ENCODE measurements around the gene PANK1. TPM values are rescaled to one million over a fixed set of nuclear protein-coding genes. Genes with fewer than 3 reads are reported as not detected.

The PANK1 gene
- polyA plus RNA-seq, 2 of the 4 experiments (the other 2 are of a cell fraction), result 6.7 to 9.0 TPM

DNA sequence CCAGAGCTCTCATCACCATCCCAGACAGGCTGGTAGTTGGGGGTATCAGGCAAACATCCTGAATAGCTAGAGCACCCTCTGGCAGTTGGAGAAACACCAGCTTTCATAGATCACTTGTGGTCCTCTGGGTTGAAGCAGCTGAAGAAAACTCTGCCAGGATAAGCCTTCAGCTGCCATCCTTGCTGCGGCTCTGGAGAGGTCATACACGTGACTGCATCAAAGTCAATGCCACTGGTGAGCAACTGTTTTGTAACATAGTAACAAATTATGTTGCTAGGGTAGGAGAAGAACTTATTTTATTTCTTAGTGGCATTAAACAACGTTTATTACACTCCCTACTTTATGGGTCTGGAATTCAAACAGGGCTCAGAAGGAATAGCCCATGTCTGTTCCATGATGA is 19.2 kb upstream of the PANK1 start:
- no peak for DNase-seq (ENCODE audit: low read depth in 1 of 2, low spot score in 1 of 2)
- Histone ChIP-seq H3K27ac (no peak overlapping the region), H3K4me2 (no peak overlapping the region), H3K9me3 (no peaks in the 10 kb centered on the region), H3K4me1 (no peaks in the 10 kb centered on the region), H3K4me3 (no peak overlapping the region)
- FAIRE-seq, result no peak
- WGBS (ENCODE audit: missing lambda C conversion rate), result 14% methylated on average over 3 of the region's 3 CpGs
- TF ChIP-seq HOXB13 (CRISPR knock-in tag; IDR thresholded peaks at IDR 0.05; ENCODE audit: low read depth) (no peak), MYC (IDR thresholded peaks at IDR 0.05; ENCODE audit: borderline replicate concordance, low read length) (no peak), HEYL (CRISPR knock-in tag; IDR thresholded peaks at IDR 0.05) (no peak), SREBF2 (IDR thresholded peaks at IDR 0.05) (no peak)
- CTCF ChIA-PET, result interaction anchor here (1.6 kb wide), 1 partner anchor 13 kb away, joined by 3 read pairs; no protein-coding TSS in a partner anchor
- POLR2A ChIA-PET, result interaction anchor here (1.2 kb wide), 1 partner anchor 37 kb away, joined by 3 read pairs; the partner anchor contains the start of gene KIF20B
- ATAC-seq, result no peak

DNA sequence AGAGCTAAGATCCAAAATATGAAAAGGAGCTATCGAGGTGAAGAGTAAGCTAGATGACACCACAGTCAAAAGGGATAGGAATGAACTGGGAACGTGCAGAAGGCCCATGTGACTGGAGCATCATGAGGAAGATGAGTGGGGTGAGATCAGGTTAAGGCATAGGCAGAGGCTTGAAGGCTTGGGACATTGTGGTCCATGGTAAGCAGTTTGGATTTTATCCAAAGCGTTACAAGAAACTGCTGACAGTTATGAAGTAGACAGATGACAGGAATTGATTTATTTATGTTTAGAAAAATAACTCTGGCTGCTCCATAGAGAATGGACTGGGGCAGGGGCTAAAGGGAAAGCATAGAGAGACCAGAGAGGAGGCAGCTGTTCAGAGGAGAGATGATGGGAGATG is 18.1 kb upstream of the PANK1 start:
- Histone ChIP-seq H3K27ac (no peak overlapping the region), H3K4me2 (no peak overlapping the region), H3K4me1 (no peaks in the 10 kb centered on the region), H3K4me3 (no peak overlapping the region), H3K9me3 (no peaks in the 10 kb centered on the region)
- ChIA-PET CTCF (no interaction called here), POLR2A (interaction anchor here (1.1 to 1.2 kb wide), 2 partner anchors 19 to 38 kb away, joined by 3 read pairs; partner anchors contain the start of gene KIF20B)
- 64% methylated on average over 3 of the region's 3 CpGs for WGBS (ENCODE audit: missing lambda C conversion rate)
- no peak for TF ChIP-seq MYC (IDR thresholded peaks at IDR 0.05; ENCODE audit: borderline replicate concordance, low read length)
- FAIRE-seq, result no peak
- DNase-seq (ENCODE audit: low read depth in 1 of 2, low spot score in 1 of 2), result no peak
- ATAC-seq, result no peak

DNA sequence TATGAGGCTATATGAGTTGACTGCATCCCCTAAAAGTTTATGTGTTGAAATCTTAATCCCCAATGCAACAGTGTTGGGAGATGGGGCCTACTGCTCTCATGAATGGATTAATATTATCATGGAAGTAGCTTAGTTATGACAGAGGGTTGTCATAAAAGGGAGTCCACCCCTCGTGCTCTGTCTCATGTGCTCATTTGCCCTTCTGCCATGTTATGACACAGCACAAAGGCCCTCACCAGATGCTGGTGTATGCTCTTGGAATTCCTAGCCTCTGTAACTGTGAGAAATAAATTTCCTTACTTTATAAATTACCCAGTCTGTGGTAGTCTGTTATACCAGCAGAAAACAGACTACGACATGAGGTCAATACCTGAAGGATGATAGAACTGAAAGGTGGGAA is 17.6 kb upstream of the PANK1 start:
- TF ChIP-seq, protein P1, sequence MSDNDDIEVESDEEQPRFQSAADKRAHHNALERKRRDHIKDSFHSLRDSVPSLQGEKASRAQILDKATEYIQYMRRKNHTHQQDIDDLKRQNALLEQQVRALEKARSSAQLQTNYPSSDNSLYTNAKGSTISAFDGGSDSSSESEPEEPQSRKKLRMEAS (IDR thresholded peaks at IDR 0.05), result no peak
- TF ChIP-seq SMC3 (IDR thresholded peaks at IDR 0.05) (no peak), POLR2A (IDR thresholded peaks at IDR 0.05; ENCODE audit: low read length) (no peak), ZC3H11A (IDR thresholded peaks at IDR 0.05) (no peak), RCOR1 (IDR thresholded peaks at IDR 0.05; ENCODE audit: low read depth, low read length) (no peak), SREBF2 (IDR thresholded peaks at IDR 0.05) (no peak), HOXB13 (CRISPR knock-in tag; IDR thresholded peaks at IDR 0.05; ENCODE audit: low read depth) (no peak), JUNB (IDR thresholded peaks at IDR 0.05) (no peak), MAZ (IDR thresholded peaks at IDR 0.05; ENCODE audit: borderline replicate concordance, low read depth, low read length) (no peak), ZFP36 (IDR thresholded peaks at IDR 0.05; ENCODE audit: borderline replicate concordance, partially characterized antibody) (no peak)
- TF ChIP-seq, protein P2, sequence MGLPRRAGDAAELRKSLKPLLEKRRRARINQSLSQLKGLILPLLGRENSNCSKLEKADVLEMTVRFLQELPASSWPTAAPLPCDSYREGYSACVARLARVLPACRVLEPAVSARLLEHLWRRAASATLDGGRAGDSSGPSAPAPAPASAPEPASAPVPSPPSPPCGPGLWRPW (IDR thresholded peaks at IDR 0.05), result no peak
- FAIRE-seq (no peak), ATAC-seq (no peak), DNase-seq (ENCODE audit: low read depth in 1 of 2, low spot score in 1 of 2) (no peak)
- Histone ChIP-seq H3K4me2 (no peak overlapping the region), H3K27ac (no peak overlapping the region), H3K4me3 (no peak overlapping the region), H3K9me3 (no peaks in the 10 kb centered on the region), H3K4me1 (no peaks in the 10 kb centered on the region)
- WGBS (ENCODE audit: missing lambda C conversion rate), result 62% methylated on average over 2 of the region's 2 CpGs
- POLR2A ChIA-PET, result interaction anchor here (1.1 kb wide), 1 partner anchor 19 kb away, joined by 3 read pairs; no protein-coding TSS in a partner anchor
- CTCF ChIA-PET, result no interaction called here

DNA sequence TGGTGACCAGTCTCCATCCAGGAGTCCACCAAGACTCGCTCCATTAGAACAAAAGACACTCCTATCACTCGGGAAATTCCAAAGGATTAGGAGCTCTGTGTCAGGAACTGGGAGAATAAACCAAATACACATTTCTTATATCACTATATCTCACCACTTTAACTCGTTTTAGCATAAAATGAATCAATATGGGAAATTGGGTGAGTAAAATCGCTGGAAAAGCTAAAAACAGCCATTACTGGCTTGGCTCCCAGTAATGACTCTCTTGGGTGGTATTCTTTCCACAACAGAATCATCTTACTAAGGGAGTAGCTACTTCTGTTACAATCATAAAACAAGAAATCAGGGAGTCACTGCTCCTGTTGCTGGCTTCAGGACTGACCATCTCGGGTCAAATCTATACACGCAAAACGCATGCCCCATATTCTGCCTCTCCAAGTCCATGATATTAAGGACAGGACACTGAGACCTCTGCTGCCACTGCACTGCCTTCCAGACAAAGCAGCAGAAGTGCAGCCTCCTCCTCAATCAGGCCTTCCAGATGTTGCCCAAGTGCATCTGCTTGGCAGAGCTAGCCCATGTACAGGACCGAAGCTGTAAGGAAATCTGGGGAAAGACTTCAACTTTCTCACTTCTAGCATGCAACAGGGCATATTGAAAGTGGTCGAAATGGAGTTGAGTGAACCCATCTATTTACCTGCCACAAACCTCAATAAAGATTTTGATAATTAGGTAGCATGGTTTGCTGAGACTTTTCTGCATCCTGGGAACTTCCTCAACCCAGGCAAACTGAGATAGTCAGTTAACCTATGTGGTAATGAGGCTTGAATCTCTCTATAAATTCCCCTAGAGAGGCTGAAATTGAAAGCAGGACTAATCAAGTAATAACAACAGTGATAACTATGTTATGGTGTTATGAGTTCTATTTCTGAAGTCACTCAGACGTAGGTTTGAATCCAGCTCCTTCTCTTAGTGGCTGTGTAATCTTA is 14.4 kb upstream of the PANK1 start:
- FAIRE-seq (no peak), ATAC-seq (no peak), DNase-seq (ENCODE audit: low read depth in 1 of 2, low spot score in 1 of 2) (no peak)
- H3K4me1 ChIP-seq, result no peaks in the 10 kb centered on the region
- no peak overlapping the region for H3K4me3 ChIP-seq
- POLR2A ChIA-PET, result no interaction called here
- no peak overlapping the region for H3K4me2 ChIP-seq
- H3K9me3 ChIP-seq, result no peaks in the 10 kb centered on the region
- no peak overlapping the region for H3K27ac ChIP-seq
- WGBS (ENCODE audit: missing lambda C conversion rate), result 52% methylated on average over 10 of the region's 10 CpGs
- TF ChIP-seq, protein P3, sequence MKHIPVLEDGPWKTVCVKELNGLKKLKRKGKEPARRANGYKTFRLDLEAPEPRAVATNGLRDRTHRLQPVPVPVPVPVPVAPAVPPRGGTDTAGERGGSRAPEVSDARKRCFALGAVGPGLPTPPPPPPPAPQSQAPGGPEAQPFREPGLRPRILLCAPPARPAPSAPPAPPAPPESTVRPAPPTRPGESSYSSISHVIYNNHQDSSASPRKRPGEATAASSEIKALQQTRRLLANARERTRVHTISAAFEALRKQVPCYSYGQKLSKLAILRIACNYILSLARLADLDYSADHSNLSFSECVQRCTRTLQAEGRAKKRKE (CRISPR knock-in tag; IDR thresholded peaks at IDR 0.05; ENCODE audit: low read depth), result no peak
- no peak for TF ChIP-seq CBX8 (IDR thresholded peaks at IDR 0.05)
- CTCF ChIA-PET, result interaction anchor here (0.9 to 1.7 kb wide), 4 partner anchors 9 to 32 kb away, joined by 3 to 6 read pairs (median 4); no protein-coding TSS in a partner anchor

Data from A549 (cell line).